GM23248 (cell line): Measurements from ENCODE around the gene TESPA1. TPM values are rescaled to one million over a fixed set of nuclear protein-coding genes. Genes with fewer than 3 reads are reported as not detected.

Source experiments
- DNase-seq: peaks from one replicate; pipeline ENCODE4 v3.0.0-alpha.2; 2015
- H2AFZ ChIP-seq: fragments of 200-600 bp; sonication (generic); 2 replicates; pipeline ENCODE4 v1.6.1; 2016; ENCODE audit warnings: antibody characterized with exemption
- H3F3A ChIP-seq: fragments of 200-600 bp; sonication (generic); 2 replicates; pipeline ENCODE4 v1.6.1; 2016; ENCODE audit warnings: mild to moderate bottlenecking, antibody characterized with exemption, mixed run types; ENCODE audit not compliant: insufficient read depth
- H3K27ac ChIP-seq: fragments of 200-600 bp; sonication (generic); 2 replicates; pipeline ENCODE4 v1.5.1; 2016; ENCODE audit warnings: mild to moderate bottlenecking
- H3K27me3 ChIP-seq: fragments of 200-600 bp; sonication (generic); replicated peaks from 2 replicates; pipeline ENCODE4 v1.6.1; 2016; ENCODE audit warnings: mild to moderate bottlenecking; ENCODE audit not compliant: insufficient read depth
- H3K36me3 ChIP-seq: fragments of 200-600 bp; sonication (generic); 2 replicates; pipeline ENCODE4 v1.6.1; 2016; ENCODE audit warnings: low read depth, mild to moderate bottlenecking
- H3K4me1 ChIP-seq: fragments of 200-600 bp; sonication (generic); 2 replicates; pipeline ENCODE4 v1.6.1; 2016; ENCODE audit warnings: mild to moderate bottlenecking; ENCODE audit not compliant: insufficient read depth
- H3K4me2 ChIP-seq: fragments of 200-600 bp; sonication (generic); one replicate; pipeline ENCODE4 v1.6.1; 2016; ENCODE audit warnings: mild to moderate bottlenecking; ENCODE audit not compliant: unreplicated experiment
- H3K4me3 ChIP-seq: fragments of 200-600 bp; sonication (generic); 2 replicates; pipeline ENCODE4 v1.5.1; 2016; ENCODE audit warnings: mild to moderate bottlenecking
- H3K79me2 ChIP-seq: fragments of 200-600 bp; sonication (generic); 2 replicates; pipeline ENCODE4 v1.6.1; 2016; ENCODE audit warnings: mild to moderate bottlenecking; ENCODE audit not compliant: insufficient read depth
- H3K9ac ChIP-seq: fragments of 200-600 bp; sonication (generic); 2 replicates; pipeline ENCODE4 v1.6.1; 2016; ENCODE audit warnings: mild to moderate bottlenecking
- H3K9me2 ChIP-seq: fragments of 200-600 bp; sonication (generic); 2 replicates; pipeline ENCODE4 v1.6.1; 2016; ENCODE audit warnings: mixed run types, mild to moderate bottlenecking, moderate library complexity; ENCODE audit not compliant: insufficient read depth
- H3K9me3 ChIP-seq: fragments of 200-600 bp; sonication (generic); one replicate; pipeline ENCODE4 v1.6.1; 2017; ENCODE audit warnings: low read depth
- H4K20me1 ChIP-seq: fragments of 200-600 bp; sonication (generic); 2 replicates; pipeline ENCODE4 v1.6.0; 2016; ENCODE audit not compliant: insufficient read depth
- EZH2 ChIP-seq: fragments of 200-600 bp; sonication (generic); IDR thresholded peaks from 2 replicates; pipeline ENCODE4 v1.6.1; 2018; ENCODE audit warnings: antibody characterized with exemption, mild to moderate bottlenecking; ENCODE audit not compliant: insufficient read depth, poor library complexity, severe bottlenecking
- EZH2phosphoT487 ChIP-seq: fragments of 200-600 bp; sonication (generic); IDR thresholded peaks from 2 replicates; pipeline ENCODE4 v1.6.1; 2018; ENCODE audit warnings: antibody characterized with exemption, moderate library complexity, mild to moderate bottlenecking, low read depth; ENCODE audit not compliant: insufficient read depth
- WGBS, 2 experiments: methylation state at CpG; one replicate each; pipeline ENCODE4 v1.1.6; 2015 to 2017; ENCODE audit warnings: low lambda C conversion rate in 2 of 2, low coverage in 1 of 2; ENCODE audit errors: missing lambda C conversion rate in 2 of 2; 5-methylcytosine and 5-hydroxymethylcytosine counted together
- in situ Hi-C: fragments of 300-500 bp; cut with MboI; formaldehyde crosslinking; loops from 2 replicates; pipeline ENCODE4 v1.15.0; 2020
- polyA plus RNA-seq: library from polyadenylated mRNA; unstranded; fragments of >200 nt; fragmentation: Nextera tagmentation; extraction: Ambion mirVana; gene quantifications from 2 replicates; pipeline ENCODE4 v1.2.1, GENCODE V29; 2016
- total RNA-seq: library from RNA; depleted of rRNA; stranded (reverse); fragments of >200 nt; shearing (Covaris generic); gene quantifications from 2 replicates; pipeline ENCODE4 v1.2.3, GENCODE V29; 2014

Gene TESPA1
- total and polyA plus RNA-seq, 2 experiments from 2014 or later: not detected

GRCh38 chr12:54958048-54958658 lies 26.4 kb downstream of the TESPA1 start:
- H3K4me3 ChIP-seq: no peak overlapping the region
- no peaks in the 10 kb centered on the region for H3K79me2 ChIP-seq
- H3K27me3 ChIP-seq: peaks cover 35% of the 10 kb centered on the region
- H3K4me1 ChIP-seq: no peaks in the 10 kb centered on the region
- no peaks in the 10 kb centered on the region for H3K9me3 ChIP-seq
- in situ Hi-C loops: no loop called here
- H2AFZ ChIP-seq: no peak overlapping the region
- H4K20me1 ChIP-seq: no peaks in the 10 kb centered on the region
- no peak overlapping the region for H3K27ac ChIP-seq
- WGBS, 2 experiments: 83 to 87% methylated on average over 3 of the region's 3 CpGs
- H3K4me2 ChIP-seq: no peak overlapping the region
- H3F3A ChIP-seq: no peaks in the 10 kb centered on the region
- no peaks in the 10 kb centered on the region for H3K36me3 ChIP-seq
- H3K9ac ChIP-seq: no peak overlapping the region
- TF ChIP-seq EZH2 (no peak), EZH2phosphoT487 (no peak)
- no peaks in the 10 kb centered on the region for H3K9me2 ChIP-seq
- DNase-seq: peak; percentile 77

- Histone ChIP-seq H3K4me3 (no peak overlapping the region), H2AFZ (no peak overlapping the region), H3K9ac (no peak overlapping the region), H3K36me3 (no peaks in the 10 kb centered on the region), H3K9me2 (no peaks in the 10 kb centered on the region), H3K4me1 (no peaks in the 10 kb centered on the region), H3K4me2 (no peak overlapping the region), H3K79me2 (no peaks in the 10 kb centered on the region), H3F3A (no peaks in the 10 kb centered on the region), H4K20me1 (no peaks in the 10 kb centered on the region), H3K27me3 (peaks cover 33% of the 10 kb centered on the region), H3K9me3 (no peaks in the 10 kb centered on the region), H3K27ac (no peak overlapping the region)
- in situ Hi-C loops: no loop called here
- TF ChIP-seq EZH2phosphoT487 (no peak), EZH2 (no peak)
- no peak for DNase-seq
- 40 to 43% methylated on average over 10 of the region's 10 CpGs for WGBS, 2 experiments
Observed at GRCh38 chr12:54956818-54957641, 27.5 kb downstream of the TESPA1 start.

- in situ Hi-C loops: no loop called here
- H3K9ac ChIP-seq: no peak overlapping the region
- no peaks in the 10 kb centered on the region for H3K9me2 ChIP-seq
- no peaks in the 10 kb centered on the region for H4K20me1 ChIP-seq
- DNase-seq: no peak
- no peaks in the 10 kb centered on the region for H3F3A ChIP-seq
- TF ChIP-seq EZH2phosphoT487 (no peak), EZH2 (no peak)
- H3K4me1 ChIP-seq: no peaks in the 10 kb centered on the region
- no peak overlapping the region for H3K4me3 ChIP-seq
- no peak overlapping the region for H2AFZ ChIP-seq
- peaks cover 29% of the 10 kb centered on the region for H3K27me3 ChIP-seq
- no peak overlapping the region for H3K27ac ChIP-seq
- H3K36me3 ChIP-seq: no peaks in the 10 kb centered on the region
- no peak overlapping the region for H3K4me2 ChIP-seq
- WGBS, 2 experiments: 25 to 26% methylated on average over 5 of the region's 5 CpGs
- no peaks in the 10 kb centered on the region for H3K79me2 ChIP-seq
- no peaks in the 10 kb centered on the region for H3K9me3 ChIP-seq
Observed at GRCh38 chr12:54956322-54956721, 28.2 kb downstream of the TESPA1 start.

- in situ Hi-C loops: no loop called here
Observed at GRCh38 chr12:54954801-54955200, 29.8 kb downstream of the TESPA1 start.

More at GRCh38 chr12:54954801-54955200, 29.8 kb downstream of the TESPA1 start:
- Histone ChIP-seq H3K9ac (no peak overlapping the region), H3K4me1 (no peaks in the 10 kb centered on the region), H3K4me3 (no peak overlapping the region), H2AFZ (no peak overlapping the region), H3K27me3 (peaks cover 14% of the 10 kb centered on the region), H3K36me3 (no peaks in the 10 kb centered on the region), H4K20me1 (no peaks in the 10 kb centered on the region), H3K79me2 (no peaks in the 10 kb centered on the region), H3F3A (no peaks in the 10 kb centered on the region), H3K9me2 (no peaks in the 10 kb centered on the region), H3K27ac (no peak overlapping the region), H3K9me3 (no peaks in the 10 kb centered on the region), H3K4me2 (no peak overlapping the region)
- 68 to 84% methylated on average over 3 of the region's 3 CpGs for WGBS, 2 experiments
- DNase-seq: no peak
- TF ChIP-seq EZH2: no peak
- TF ChIP-seq EZH2phosphoT487: no peak
